PFSK-1 (cell line): ENCODE results near the gene RABGAP1L.

Experiments used
- FOXP2 ChIP-seq: optimal IDR thresholded peaks from 2 replicates; pipeline ENCODE3; 2011; ENCODE audit warnings: borderline replicate concordance, control low read depth, inconsistent platforms; ENCODE audit not compliant: insufficient read depth; ENCODE audit errors: extremely low read length, extremely low read depth
- POLR2AphosphoS5 ChIP-seq: IDR thresholded peaks from 2 replicates; pipeline ENCODE4 v1.6.1; 2012; ENCODE audit warnings: low read depth, mild to moderate bottlenecking, control low read depth, low read length, moderate library complexity
- SIN3A ChIP-seq: IDR thresholded peaks from 2 replicates; pipeline ENCODE4 v1.6.1; 2012; ENCODE audit warnings: mild to moderate bottlenecking, low read length, moderate library complexity, borderline replicate concordance; ENCODE audit not compliant: insufficient read depth
- TAF1 ChIP-seq: IDR thresholded peaks from 2 replicates; pipeline ENCODE4 v1.6.1; 2012; ENCODE audit warnings: low read length, control low read depth, borderline replicate concordance; ENCODE audit not compliant: insufficient read depth
- TF ChIP-seq, protein P1 (sequence below), 2 experiments: IDR thresholded peaks; 2 replicates each; pipeline versions ENCODE4 v1.6.1 to v1.8.0; 2011 to 2012; ENCODE audit warnings: low read depth in 2 of 2, low read length in 2 of 2, control low read depth in 1 of 2, inconsistent platforms in 1 of 2, mild to moderate bottlenecking in 1 of 2, moderate library complexity in 1 of 2; ENCODE audit not compliant: insufficient read depth in 1 of 2

Gene RABGAP1L

DNA sequence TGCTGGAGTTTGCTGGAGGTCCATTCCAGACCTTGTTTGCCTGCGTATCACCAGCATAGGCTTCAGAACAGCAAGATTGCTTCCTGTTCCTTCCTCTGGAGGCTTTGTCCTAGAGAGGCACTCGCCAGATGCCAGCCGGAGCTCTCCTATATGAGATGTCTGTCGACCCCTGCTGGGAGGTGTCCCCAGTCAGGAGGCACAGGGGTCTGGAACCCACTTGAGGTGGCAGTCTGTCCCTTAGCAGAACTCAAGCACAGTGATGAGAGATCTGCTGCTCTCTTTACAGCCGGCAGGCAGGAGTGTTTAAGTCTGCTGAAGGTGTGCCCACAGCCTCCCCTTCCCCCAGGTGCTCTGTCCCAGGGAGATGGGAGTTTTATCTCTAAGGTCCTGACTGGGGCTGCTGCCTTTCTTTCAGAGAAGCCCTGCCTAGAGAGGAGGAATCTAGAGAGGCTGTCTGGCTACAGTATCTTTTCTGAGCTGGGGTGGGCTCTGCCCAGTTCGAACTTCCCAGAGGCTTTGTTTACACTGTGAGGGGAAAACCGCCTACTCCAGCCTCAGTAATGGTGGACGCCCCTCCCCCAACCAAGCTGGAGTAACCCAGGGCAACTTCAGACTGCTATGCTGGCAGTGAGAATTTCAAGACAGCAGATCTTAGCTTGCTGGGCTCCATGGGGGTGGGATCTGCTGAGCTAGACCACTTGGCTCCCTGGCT is 493.4 kb downstream of the RABGAP1L start:
- TF ChIP-seq TAF1 (no peak), POLR2AphosphoS5 (no peak), FOXP2 (no peak), SIN3A (no peak)
- TF ChIP-seq, protein P1, sequence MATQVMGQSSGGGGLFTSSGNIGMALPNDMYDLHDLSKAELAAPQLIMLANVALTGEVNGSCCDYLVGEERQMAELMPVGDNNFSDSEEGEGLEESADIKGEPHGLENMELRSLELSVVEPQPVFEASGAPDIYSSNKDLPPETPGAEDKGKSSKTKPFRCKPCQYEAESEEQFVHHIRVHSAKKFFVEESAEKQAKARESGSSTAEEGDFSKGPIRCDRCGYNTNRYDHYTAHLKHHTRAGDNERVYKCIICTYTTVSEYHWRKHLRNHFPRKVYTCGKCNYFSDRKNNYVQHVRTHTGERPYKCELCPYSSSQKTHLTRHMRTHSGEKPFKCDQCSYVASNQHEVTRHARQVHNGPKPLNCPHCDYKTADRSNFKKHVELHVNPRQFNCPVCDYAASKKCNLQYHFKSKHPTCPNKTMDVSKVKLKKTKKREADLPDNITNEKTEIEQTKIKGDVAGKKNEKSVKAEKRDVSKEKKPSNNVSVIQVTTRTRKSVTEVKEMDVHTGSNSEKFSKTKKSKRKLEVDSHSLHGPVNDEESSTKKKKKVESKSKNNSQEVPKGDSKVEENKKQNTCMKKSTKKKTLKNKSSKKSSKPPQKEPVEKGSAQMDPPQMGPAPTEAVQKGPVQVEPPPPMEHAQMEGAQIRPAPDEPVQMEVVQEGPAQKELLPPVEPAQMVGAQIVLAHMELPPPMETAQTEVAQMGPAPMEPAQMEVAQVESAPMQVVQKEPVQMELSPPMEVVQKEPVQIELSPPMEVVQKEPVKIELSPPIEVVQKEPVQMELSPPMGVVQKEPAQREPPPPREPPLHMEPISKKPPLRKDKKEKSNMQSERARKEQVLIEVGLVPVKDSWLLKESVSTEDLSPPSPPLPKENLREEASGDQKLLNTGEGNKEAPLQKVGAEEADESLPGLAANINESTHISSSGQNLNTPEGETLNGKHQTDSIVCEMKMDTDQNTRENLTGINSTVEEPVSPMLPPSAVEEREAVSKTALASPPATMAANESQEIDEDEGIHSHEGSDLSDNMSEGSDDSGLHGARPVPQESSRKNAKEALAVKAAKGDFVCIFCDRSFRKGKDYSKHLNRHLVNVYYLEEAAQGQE (IDR thresholded peaks at IDR 0.05; ENCODE audit: insufficient read depth in 1 of 2, low read depth in 2 of 2, low read length in 2 of 2) = no peak

DNA sequence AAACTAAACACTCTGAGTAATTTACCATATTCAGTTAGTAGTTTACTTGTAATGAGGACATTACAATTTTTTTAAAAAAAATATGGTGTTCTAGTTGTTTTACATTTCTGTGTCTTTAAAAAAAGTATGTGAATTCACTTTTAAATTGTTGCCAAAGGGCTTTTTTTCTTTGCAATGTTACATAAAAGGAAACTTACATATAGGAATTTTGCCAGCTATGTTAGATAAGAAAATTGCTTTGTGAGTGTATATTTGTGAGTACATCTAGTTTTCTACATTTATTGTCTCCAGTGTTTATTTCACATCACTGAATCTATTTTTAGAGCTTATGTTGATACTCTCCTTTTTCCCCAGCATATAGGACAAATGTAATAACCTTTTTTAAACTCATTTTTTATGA is 495.2 kb downstream of the RABGAP1L start:
- TF ChIP-seq SIN3A (no peak), POLR2AphosphoS5 (no peak), TAF1 (no peak), FOXP2 (no peak)
- TF ChIP-seq, protein P1 (IDR thresholded peaks at IDR 0.05; ENCODE audit: insufficient read depth in 1 of 2, low read depth in 2 of 2, low read length in 2 of 2) = no peak

DNA sequence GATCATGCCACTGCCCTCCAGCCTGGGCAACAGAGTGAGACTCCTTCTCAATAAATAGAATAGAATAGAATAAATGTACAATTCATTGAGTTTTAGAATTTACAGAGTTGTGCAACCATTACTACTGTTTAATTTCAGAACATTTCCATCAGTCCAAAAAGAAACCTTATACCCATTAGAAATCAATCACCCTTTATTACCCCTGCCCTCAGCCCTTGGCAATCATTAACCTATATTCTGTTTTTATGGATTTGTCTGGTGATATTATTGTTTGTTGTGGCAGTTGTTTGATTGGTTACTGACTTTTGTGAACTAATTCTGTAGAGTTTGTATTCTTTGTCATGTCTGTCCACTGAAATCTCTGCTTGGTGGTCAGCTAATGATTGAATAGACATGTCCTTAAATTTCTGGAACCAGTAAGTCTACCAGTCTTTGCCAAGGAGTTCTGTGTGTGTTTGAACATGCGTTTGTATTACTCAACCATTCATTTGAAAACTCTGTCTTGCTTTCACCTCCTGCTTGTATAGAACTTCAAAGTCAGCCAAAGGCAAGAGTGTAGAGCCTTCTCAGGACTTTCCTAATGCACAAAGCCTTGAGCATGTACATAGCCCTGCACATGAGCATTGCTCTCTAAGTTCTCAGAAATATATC is 497.2 kb downstream of the RABGAP1L start:
- no peak for TF ChIP-seq FOXP2
- no peak for TF ChIP-seq POLR2AphosphoS5
- TF ChIP-seq, protein P1 (IDR thresholded peaks at IDR 0.05; ENCODE audit: insufficient read depth in 1 of 2, low read depth in 2 of 2, low read length in 2 of 2) = no peak
- TF ChIP-seq SIN3A = no peak
- TF ChIP-seq TAF1 = no peak

DNA sequence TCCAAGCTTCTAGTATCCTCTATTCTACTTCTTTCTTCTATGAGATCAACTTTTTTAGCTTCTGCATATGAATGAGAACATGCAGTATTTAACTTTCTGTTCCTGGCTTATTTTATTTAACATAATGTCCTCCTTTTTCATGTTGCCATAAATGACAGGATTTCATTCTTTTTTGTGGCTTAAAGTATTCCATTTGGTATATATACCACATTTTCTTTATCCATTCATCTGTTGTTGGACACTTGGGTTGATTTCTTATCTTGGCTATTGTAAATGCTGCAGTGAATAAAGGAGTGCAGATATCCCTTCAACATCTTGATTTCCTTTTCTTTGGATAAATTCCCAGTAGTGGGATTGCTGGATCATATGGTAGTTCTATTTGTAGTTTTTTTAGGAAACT is 498.1 kb downstream of the RABGAP1L start:
- no peak for TF ChIP-seq SIN3A
- TF ChIP-seq, protein P1 (IDR thresholded peaks at IDR 0.05; ENCODE audit: insufficient read depth in 1 of 2, low read depth in 2 of 2, low read length in 2 of 2) = no peak
- TF ChIP-seq FOXP2 = no peak
- TF ChIP-seq POLR2AphosphoS5 = no peak
- TF ChIP-seq TAF1 = no peak
